Esophagus squamous epithelium (tissue), 5 donors: Measurements from ENCODE around the gene GET3. TPM values are rescaled to one million over a fixed set of nuclear protein-coding genes. Genes with fewer than 3 reads are reported as not detected.

Source experiments
- DNase-seq: peaks from one replicate; lab custom pipeline; 2025; lab: John Stamatoyannopoulos, UW
- H3K27ac ChIP-seq, 4 donors: fragments of 200-600 bp; sonication (generic); one replicate each; pipeline ENCODE4 v1.5.1; 2016 to 2019; ENCODE audit warnings: mild to moderate bottlenecking in 1 of 4
- H3K27me3 ChIP-seq, 4 donors: fragments of 200-600 bp; sonication (generic); 1 replicate in 3 of 4; 2 replicates in 1 of 4; pipeline versions ENCODE4 v1.5.1 to v1.6.0; 2017 to 2021; ENCODE audit warnings: antibody characterized with exemption in 1 of 4
- H3K36me3 ChIP-seq, 3 donors: fragments of 200-600 bp; sonication (generic); one replicate each; pipeline ENCODE4 v1.5.1; 2016 to 2019
- H3K4me1 ChIP-seq, 3 donors: fragments of 200-600 bp; sonication (generic); one replicate each; pipeline ENCODE4 v1.5.1; 2017 to 2019
- H3K4me3 ChIP-seq, 4 donors: fragments of 200-600 bp; sonication (generic); 1 replicate in 3 of 4; 2 replicates in 1 of 4; pipeline ENCODE4 v1.5.1; 2016 to 2019; ENCODE audit warnings: mild to moderate bottlenecking in 2 of 4, moderate library complexity in 1 of 4
- H3K9me3 ChIP-seq, 3 donors: fragments of 200-600 bp; sonication (generic); one replicate each; pipeline ENCODE4 v1.5.1; 2016 to 2019
- POLR2A ChIP-seq, 4 donors: fragments of 450-650 bp; IDR thresholded peaks; one replicate each; pipeline ENCODE4 v1.6.1; 2017; ENCODE audit warnings: antibody characterized with exemption in 4 of 4, mild to moderate bottlenecking in 4 of 4, moderate library complexity in 3 of 4
- WGBS, 2 donors: methylation state at CpG; one replicate each; pipeline ENCODE4 v1.1.5; 2018; 5-methylcytosine and 5-hydroxymethylcytosine counted together
- intact Hi-C: fragments of 100-400 bp; cut with DNase I; formaldehyde crosslinking; loops from one replicate; pipeline ENCODE4 v1.15.0; 2022
- total RNA-seq, 4 donors: library from RNA; depleted of rRNA; stranded (reverse); fragments of >200 nt; gene quantifications; one replicate each; pipeline ENCODE4 v1.1.0, GENCODE V29; 2016
- TF ChIP-seq, protein P1 (sequence below), 6 experiments: fragments of 450-650 bp in 4 of 6; fragments of 200-600 bp in 2 of 6; sonication (generic) in 2 of 6; IDR thresholded peaks; one replicate each; pipeline ENCODE4 v1.5.1; 2016 to 2019; ENCODE audit warnings: antibody characterized with exemption in 6 of 6, mild to moderate bottlenecking in 4 of 6, moderate library complexity in 4 of 6
- donor health status: DM: yes; HTN: yes; CAD: no.

Gene GET3
- total RNA-seq, 4 donors from 2014 or later: 36.8 to 69.9 (median 51.2) TPM

DNA sequence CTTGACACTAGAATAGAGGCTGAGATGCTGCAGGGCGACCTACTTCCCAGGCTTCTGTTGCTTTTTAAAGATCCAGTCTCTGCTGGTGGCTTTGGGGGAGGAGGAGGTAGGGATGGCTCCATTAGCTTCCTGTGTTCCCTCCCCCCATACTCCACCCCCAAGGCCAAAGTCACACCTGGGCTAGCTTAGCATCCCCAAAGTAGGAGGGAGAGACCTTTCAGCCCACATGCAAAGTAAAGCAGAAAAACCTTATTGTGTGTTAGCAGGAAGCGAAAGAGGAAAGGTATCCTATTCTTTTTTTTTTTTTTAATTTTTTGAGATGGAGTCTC is 10.3 kb upstream of the GET3 start:
- WGBS, 2 donors: 71% methylated on average over 2 of the region's 2 CpGs
- TF ChIP-seq POLR2A (IDR thresholded peaks at IDR 0.05): no peak
- TF ChIP-seq, protein P1, sequence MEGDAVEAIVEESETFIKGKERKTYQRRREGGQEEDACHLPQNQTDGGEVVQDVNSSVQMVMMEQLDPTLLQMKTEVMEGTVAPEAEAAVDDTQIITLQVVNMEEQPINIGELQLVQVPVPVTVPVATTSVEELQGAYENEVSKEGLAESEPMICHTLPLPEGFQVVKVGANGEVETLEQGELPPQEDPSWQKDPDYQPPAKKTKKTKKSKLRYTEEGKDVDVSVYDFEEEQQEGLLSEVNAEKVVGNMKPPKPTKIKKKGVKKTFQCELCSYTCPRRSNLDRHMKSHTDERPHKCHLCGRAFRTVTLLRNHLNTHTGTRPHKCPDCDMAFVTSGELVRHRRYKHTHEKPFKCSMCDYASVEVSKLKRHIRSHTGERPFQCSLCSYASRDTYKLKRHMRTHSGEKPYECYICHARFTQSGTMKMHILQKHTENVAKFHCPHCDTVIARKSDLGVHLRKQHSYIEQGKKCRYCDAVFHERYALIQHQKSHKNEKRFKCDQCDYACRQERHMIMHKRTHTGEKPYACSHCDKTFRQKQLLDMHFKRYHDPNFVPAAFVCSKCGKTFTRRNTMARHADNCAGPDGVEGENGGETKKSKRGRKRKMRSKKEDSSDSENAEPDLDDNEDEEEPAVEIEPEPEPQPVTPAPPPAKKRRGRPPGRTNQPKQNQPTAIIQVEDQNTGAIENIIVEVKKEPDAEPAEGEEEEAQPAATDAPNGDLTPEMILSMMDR (IDR thresholded peaks at IDR 0.05): no peak
- Histone ChIP-seq H3K36me3 (peaks cover 13 to 47% (median 25%) of the 10 kb centered on the region in 3 donors), H3K27me3 (no peaks in the 10 kb centered on the region), H3K27ac (no peak overlapping the region), H3K4me1 (peaks cover 13 to 31% (median 19%) of the 10 kb centered on the region in 3 donors), H3K4me3 (no peak overlapping the region), H3K9me3 (no peaks in the 10 kb centered on the region)
- DNase-seq: no peak
- intact Hi-C loops: no loop called here

DNA sequence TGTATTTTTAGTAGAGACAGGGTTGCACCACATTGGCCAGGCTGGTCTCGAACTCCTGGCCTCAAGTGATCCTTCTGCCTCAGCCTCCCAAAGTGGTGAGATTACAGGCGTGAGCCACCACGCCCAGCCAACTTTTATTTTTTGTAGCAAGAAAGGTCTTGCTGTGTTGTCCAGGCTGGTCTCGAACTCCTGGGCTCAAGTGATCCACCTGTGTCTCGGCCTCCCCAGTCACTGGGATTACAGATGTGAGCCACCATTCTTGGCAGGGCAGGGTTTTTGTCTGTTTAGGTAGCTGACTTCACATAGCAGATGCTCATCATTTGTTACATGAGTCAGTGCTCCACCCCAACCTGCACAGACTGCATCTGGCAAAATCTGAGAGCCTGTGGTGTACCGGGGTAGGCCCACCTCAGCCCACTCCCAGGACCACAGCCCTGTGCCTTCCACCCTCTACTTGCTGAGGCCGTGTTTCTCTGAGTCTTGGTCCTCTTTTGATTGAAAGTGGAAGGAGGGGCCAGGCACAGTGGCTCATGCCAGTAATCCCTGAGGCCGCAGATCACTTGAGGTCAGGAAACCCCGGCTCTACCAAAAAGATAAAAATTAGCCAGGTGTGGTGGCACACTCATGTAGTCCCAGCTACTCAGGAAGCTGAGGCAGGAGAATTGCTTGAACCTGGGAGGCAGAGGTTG is 9.4 kb upstream of the GET3 start:
- no peak overlapping the region for H3K4me3 ChIP-seq
- H3K27ac ChIP-seq: no peak overlapping the region
- H3K9me3 ChIP-seq: no peaks in the 10 kb centered on the region
- intact Hi-C loops: no loop called here
- DNase-seq: no peak
- H3K27me3 ChIP-seq: no peaks in the 10 kb centered on the region
- 72 to 100% methylated on average over 5 to 6 of the region's 9 CpGs for WGBS, 2 donors
- peaks cover 22 to 38% (median 22%) of the 10 kb centered on the region in 3 donors for H3K4me1 ChIP-seq
- H3K36me3 ChIP-seq: peaks cover 13 to 52% (median 25%) of the 10 kb centered on the region in 3 donors
- TF ChIP-seq POLR2A (IDR thresholded peaks at IDR 0.05): no peak
- TF ChIP-seq, protein P1 (IDR thresholded peaks at IDR 0.05): no peak

GRCh38 chr19:12730064-12730463 is 7.2 kb upstream of the GET3 start:
- intact Hi-C loops: no loop called here
- Histone ChIP-seq H3K9me3 (no peaks in the 10 kb centered on the region), H3K27ac (no peak overlapping the region), H3K4me3 (no peak overlapping the region), H3K27me3 (no peaks in the 10 kb centered on the region), H3K36me3 (peaks cover 13 to 52% (median 25%) of the 10 kb centered on the region in 3 donors), H3K4me1 (peaks cover 19 to 35% (median 28%) of the 10 kb centered on the region in 3 donors)
- no peak for DNase-seq
- no peak for TF ChIP-seq POLR2A (IDR thresholded peaks at IDR 0.05)
- TF ChIP-seq, protein P1 (IDR thresholded peaks at IDR 0.05): no peak
- 73 to 92% methylated on average over 3 of the region's 3 CpGs for WGBS, 2 donors

- WGBS, 2 donors: 78 to 83% methylated on average over 5 to 10 of the region's 24 CpGs
- intact Hi-C loops: no loop called here
- Histone ChIP-seq H3K36me3 (peaks cover 13 to 52% (median 25%) of the 10 kb centered on the region in 3 donors), H3K9me3 (no peaks in the 10 kb centered on the region), H3K4me1 (peaks cover 21 to 48% (median 31%) of the 10 kb centered on the region in 3 donors), H3K4me3 (no peak overlapping the region), H3K27ac (no peak overlapping the region), H3K27me3 (no peaks in the 10 kb centered on the region)
- no peak for DNase-seq
- no peak for TF ChIP-seq POLR2A (IDR thresholded peaks at IDR 0.05)
- TF ChIP-seq, protein P1 (IDR thresholded peaks at IDR 0.05): no peak
These were observed 6.0 kb upstream of the GET3 start for GRCh38 chr19:12731337-12731736.

DNA sequence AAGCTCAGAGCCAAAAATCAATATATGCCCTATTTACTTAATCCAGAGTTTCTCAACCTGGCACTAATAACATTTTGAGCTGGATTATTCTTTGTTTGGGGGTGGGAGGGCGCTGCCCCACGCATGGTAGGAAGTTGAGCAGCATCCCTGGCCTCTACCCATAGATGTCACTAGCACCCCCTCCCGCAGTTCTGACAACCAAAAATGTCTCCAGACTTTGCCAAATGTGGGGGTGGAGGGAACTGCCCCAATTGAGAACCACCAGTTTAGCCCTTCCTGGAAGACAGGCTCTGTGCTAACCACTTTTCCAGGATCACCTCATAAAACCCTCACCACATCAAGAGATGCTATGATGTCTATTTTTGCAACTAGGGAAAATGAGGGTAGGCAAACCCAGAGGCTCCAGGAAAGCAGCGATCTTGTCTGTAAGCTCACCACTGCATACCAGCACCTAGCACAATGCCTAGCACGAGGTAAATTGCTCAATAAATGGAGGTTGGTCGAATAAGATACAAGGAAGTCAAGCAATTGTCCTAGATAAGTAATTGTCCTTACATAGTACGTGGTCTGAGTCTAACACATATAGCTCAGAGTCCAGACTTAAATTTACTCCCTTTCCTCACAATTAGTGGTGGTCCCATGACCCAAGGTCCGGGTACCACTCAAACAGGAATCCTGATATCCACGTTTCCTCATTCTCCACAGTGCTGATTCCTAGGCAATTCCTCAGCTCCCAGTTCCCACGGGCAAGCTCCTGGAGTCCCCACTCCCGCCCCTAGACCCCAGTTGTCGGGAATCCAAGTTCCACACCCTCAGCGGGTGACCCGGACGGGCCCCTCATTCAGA is 3.7 kb upstream of the GET3 start:
- WGBS, 2 donors: 0% methylated on average over 11 to 14 of the region's 15 CpGs
- no peak for DNase-seq
- intact Hi-C loops: no loop called here
- TF ChIP-seq, protein P1 (IDR thresholded peaks at IDR 0.05): peak in 1 of 6 experiments; percentile 33
- no peak for TF ChIP-seq POLR2A (IDR thresholded peaks at IDR 0.05)
- Histone ChIP-seq H3K27ac (peak overlapping the region; percentile 94 to 98 (median 96)), H3K9me3 (no peaks in the 10 kb centered on the region), H3K27me3 (no peaks in the 10 kb centered on the region), H3K36me3 (peaks cover 12 to 41% (median 21%) of the 10 kb centered on the region in 3 donors), H3K4me3 (peak overlapping the region; percentile 84 to 93 (median 92)), H3K4me1 (peaks cover 31 to 64% (median 43%) of the 10 kb centered on the region in 3 donors)
